Osteoblast (primary cell): ENCODE measurements around the gene ALX4. TPM values are rescaled to one million over a fixed set of nuclear protein-coding genes. Genes with fewer than 3 reads are reported as not detected.

Experiments used
- DNase-seq: peaks from one replicate; pipeline ENCODE4 v3.0.0; 2011; ENCODE audit warnings: low spot score, mixed read lengths; ENCODE audit not compliant: insufficient read length; ENCODE audit errors: missing footprints
- H2AFZ ChIP-seq: 2 replicates; pipeline ENCODE4 v1.6.0; 2011; ENCODE audit warnings: mild to moderate bottlenecking, low read length
- H3K27ac ChIP-seq: 2 replicates; pipeline ENCODE4 v1.5.1; 2011; ENCODE audit warnings: mild to moderate bottlenecking, low read depth, low read length, moderate library complexity
- H3K27me3 ChIP-seq: 2 replicates; pipeline ENCODE4 v1.6.0; 2012; ENCODE audit warnings: mild to moderate bottlenecking, control low read depth, inconsistent platforms, low read length, moderate library complexity; ENCODE audit not compliant: insufficient read depth
- H3K36me3 ChIP-seq: 2 replicates; pipeline ENCODE4 v1.5.1; 2011; ENCODE audit warnings: mild to moderate bottlenecking, low read length, control low read depth, moderate library complexity; ENCODE audit not compliant: insufficient read depth
- H3K4me1 ChIP-seq: 2 replicates; pipeline ENCODE4 v1.5.1; 2011; ENCODE audit warnings: mild to moderate bottlenecking, low read length, control low read depth, moderate library complexity; ENCODE audit not compliant: insufficient read depth
- H3K4me2 ChIP-seq: 2 replicates; pipeline ENCODE4 v1.6.0; 2011; ENCODE audit warnings: mild to moderate bottlenecking, low read length; ENCODE audit not compliant: insufficient read depth
- H3K4me3 ChIP-seq: fragments of 200-600 bp; sonication (generic); 3 replicates; pipeline ENCODE4 v1.5.1; 2012; ENCODE audit warnings: mild to moderate bottlenecking, low read length, inconsistent platforms; ENCODE audit not compliant: insufficient read depth
- H3K79me2 ChIP-seq: 2 replicates; pipeline ENCODE4 v1.6.0; 2012; ENCODE audit warnings: mild to moderate bottlenecking, low read length, control low read depth, inconsistent platforms; ENCODE audit not compliant: insufficient read depth
- H3K9me3 ChIP-seq: 2 replicates; pipeline ENCODE4 v1.5.1; 2011; ENCODE audit warnings: low read depth, low read length, control low read depth
- H4K20me1 ChIP-seq: 2 replicates; pipeline ENCODE4 v1.6.0; 2012; ENCODE audit warnings: mild to moderate bottlenecking, low read length, control low read depth; ENCODE audit not compliant: insufficient read depth
- total RNA-seq: library from RNA; depleted of rRNA; stranded (reverse); fragments of >200 nt; gene quantifications from 2 replicates; pipeline ENCODE4 v1.2.3, GENCODE V29; 2012
- TF ChIP-seq, protein P1 (sequence below): IDR thresholded peaks from 2 replicates; pipeline ENCODE4 v1.5.1; 2011; ENCODE audit warnings: mild to moderate bottlenecking, low read depth, low read length, moderate library complexity; ENCODE audit errors: extremely low read depth

Gene ALX4
- total RNA-seq, 1 donor = under 0.01 TPM

DNA sequence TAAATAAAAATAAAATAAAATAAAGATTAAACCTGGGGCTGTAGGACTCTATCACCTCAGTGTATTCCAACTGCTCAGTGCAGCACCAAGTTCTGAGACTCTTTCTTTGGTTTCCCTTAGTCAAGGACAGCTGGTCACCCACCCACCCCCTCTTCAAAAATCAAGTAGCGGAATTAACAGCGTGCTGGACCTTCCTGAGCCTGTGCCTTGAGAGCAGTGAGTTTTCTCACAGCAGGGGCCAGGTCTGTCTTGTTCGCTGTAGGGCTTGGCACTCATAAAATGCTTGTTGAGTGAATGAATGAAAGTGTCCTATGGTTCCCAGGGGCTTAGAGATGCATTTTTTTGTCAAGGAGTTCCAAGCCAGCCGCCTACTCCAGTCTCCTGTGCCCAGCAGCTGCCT is 2.9 kb upstream of the ALX4 start:
- Histone ChIP-seq H4K20me1 (no peaks in the 10 kb centered on the region), H3K27me3 (peaks cover 93% of the 10 kb centered on the region), H3K79me2 (no peaks in the 10 kb centered on the region), H3K36me3 (no peaks in the 10 kb centered on the region), H3K4me3 (no peak overlapping the region), H3K4me1 (peaks cover 11% of the 10 kb centered on the region), H3K9me3 (no peaks in the 10 kb centered on the region), H3K4me2 (no peak overlapping the region), H3K27ac (no peak overlapping the region), H2AFZ (no peak overlapping the region)
- DNase-seq = peak; percentile 73
- TF ChIP-seq, protein P1, sequence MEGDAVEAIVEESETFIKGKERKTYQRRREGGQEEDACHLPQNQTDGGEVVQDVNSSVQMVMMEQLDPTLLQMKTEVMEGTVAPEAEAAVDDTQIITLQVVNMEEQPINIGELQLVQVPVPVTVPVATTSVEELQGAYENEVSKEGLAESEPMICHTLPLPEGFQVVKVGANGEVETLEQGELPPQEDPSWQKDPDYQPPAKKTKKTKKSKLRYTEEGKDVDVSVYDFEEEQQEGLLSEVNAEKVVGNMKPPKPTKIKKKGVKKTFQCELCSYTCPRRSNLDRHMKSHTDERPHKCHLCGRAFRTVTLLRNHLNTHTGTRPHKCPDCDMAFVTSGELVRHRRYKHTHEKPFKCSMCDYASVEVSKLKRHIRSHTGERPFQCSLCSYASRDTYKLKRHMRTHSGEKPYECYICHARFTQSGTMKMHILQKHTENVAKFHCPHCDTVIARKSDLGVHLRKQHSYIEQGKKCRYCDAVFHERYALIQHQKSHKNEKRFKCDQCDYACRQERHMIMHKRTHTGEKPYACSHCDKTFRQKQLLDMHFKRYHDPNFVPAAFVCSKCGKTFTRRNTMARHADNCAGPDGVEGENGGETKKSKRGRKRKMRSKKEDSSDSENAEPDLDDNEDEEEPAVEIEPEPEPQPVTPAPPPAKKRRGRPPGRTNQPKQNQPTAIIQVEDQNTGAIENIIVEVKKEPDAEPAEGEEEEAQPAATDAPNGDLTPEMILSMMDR = no peak

DNA sequence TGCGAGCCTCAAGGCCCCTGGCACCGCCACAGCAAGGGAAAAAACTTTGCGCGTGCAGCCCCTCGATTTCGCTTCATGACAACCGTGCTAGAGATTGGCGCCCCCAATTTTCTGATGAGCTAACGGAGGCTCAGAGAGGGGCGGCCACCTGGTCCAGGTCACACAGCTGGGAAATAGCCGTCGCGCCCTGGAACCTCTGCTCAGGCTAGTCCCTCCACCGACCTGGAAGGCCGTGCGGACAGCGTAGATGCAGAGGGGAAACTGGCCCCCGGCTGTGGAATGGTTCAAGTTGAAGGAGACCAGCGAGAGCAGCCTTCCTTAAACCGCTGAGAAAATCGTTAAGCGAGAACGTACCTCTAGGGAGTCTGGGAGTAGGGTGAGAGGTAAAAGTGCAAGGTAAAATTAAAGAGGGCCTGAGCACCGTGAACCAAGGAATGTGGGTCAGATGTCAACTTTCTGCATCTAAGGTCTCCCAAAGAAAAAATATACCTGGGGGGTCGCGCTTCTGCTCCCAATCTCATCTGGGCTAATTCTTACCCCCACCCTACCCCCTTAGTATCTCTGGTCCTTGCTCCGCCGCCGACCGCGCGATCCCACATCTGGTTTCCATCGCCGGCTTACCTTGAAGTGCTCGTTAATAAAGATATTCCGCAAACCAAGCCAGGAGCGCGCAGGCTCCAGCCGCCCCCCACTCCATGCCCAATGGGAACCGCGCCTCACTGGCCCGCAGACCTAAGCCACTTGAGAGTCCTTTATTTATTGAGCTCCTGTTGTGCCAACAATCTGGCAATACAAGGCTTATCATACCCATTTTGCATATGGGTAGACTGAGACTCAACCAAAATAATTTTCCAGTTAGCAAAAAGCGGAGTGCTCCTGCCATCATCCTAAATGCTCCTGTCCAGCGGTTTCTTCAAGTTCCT is 1.7 kb upstream of the ALX4 start:
- H3K27me3 ChIP-seq = peaks cover 91% of the 10 kb centered on the region
- no peak overlapping the region for H3K4me2 ChIP-seq
- H3K4me1 ChIP-seq = peaks cover 9% of the 10 kb centered on the region
- DNase-seq = peak; percentile 74
- H2AFZ ChIP-seq = no peak overlapping the region
- no peaks in the 10 kb centered on the region for H3K9me3 ChIP-seq
- no peaks in the 10 kb centered on the region for H3K36me3 ChIP-seq
- H4K20me1 ChIP-seq = no peaks in the 10 kb centered on the region
- no peak overlapping the region for H3K27ac ChIP-seq
- no peak overlapping the region for H3K4me3 ChIP-seq
- TF ChIP-seq, protein P1 = no peak
- no peaks in the 10 kb centered on the region for H3K79me2 ChIP-seq

- Histone ChIP-seq H2AFZ (no peak overlapping the region), H3K27me3 (peaks cover 91% of the 10 kb centered on the region), H4K20me1 (no peaks in the 10 kb centered on the region), H3K4me3 (no peak overlapping the region), H3K9me3 (no peaks in the 10 kb centered on the region), H3K79me2 (no peaks in the 10 kb centered on the region), H3K27ac (no peak overlapping the region), H3K4me2 (peak overlapping the region; percentile 73), H3K4me1 (peaks cover 5% of the 10 kb centered on the region), H3K36me3 (no peaks in the 10 kb centered on the region)
- DNase-seq = peak; percentile 84
- TF ChIP-seq, protein P1 = no peak
Measured at GRCh38 chr11:44310463-44311272, 729 bp upstream of the ALX4 start.

DNA sequence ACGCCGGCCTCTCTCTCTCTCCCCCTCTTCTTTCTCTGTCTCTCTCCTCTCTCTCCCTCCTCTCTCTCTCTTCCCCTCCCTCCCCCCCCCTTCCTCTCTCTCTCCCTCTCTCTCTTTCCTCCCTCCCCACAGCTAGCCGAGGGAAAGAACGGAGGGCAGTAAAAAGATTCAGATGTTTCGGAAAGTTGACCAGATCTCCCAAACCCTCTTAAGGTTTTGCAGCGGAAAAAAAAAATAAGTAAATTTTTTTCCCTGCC is 195 bp upstream of the ALX4 start:
- peaks cover 5% of the 10 kb centered on the region for H3K4me1 ChIP-seq
- peaks cover 91% of the 10 kb centered on the region for H3K27me3 ChIP-seq
- peak; percentile 91 for DNase-seq
- no peaks in the 10 kb centered on the region for H4K20me1 ChIP-seq
- no peaks in the 10 kb centered on the region for H3K36me3 ChIP-seq
- no peak overlapping the region for H3K27ac ChIP-seq
- no peaks in the 10 kb centered on the region for H3K9me3 ChIP-seq
- no peak overlapping the region for H3K4me3 ChIP-seq
- H3K4me2 ChIP-seq = peak overlapping the region; percentile 73
- no peak overlapping the region for H2AFZ ChIP-seq
- H3K79me2 ChIP-seq = no peaks in the 10 kb centered on the region
- TF ChIP-seq, protein P1 = no peak
